AG09309 (cell line): ENCODE results near the gene HLF.

ENCODE experiments used
- DNase-seq: peaks from one replicate; pipeline ENCODE4 v3.0.0-alpha.2; 2010; ENCODE audit warnings: low read depth
- H3K4me3 ChIP-seq: 2 replicates; pipeline ENCODE4 v1.5.1; 2011; ENCODE audit warnings: mild to moderate bottlenecking, low read depth, low read length, moderate library complexity; ENCODE audit not compliant: control insufficient read depth
- TF ChIP-seq, protein P1 (sequence below): IDR thresholded peaks from 2 replicates; pipeline ENCODE4 v1.5.1; 2011; ENCODE audit warnings: mild to moderate bottlenecking, low read depth, low read length, inconsistent platforms; ENCODE audit not compliant: insufficient read depth, control insufficient read depth; ENCODE audit errors: missing control alignments

HLF gene

DNA sequence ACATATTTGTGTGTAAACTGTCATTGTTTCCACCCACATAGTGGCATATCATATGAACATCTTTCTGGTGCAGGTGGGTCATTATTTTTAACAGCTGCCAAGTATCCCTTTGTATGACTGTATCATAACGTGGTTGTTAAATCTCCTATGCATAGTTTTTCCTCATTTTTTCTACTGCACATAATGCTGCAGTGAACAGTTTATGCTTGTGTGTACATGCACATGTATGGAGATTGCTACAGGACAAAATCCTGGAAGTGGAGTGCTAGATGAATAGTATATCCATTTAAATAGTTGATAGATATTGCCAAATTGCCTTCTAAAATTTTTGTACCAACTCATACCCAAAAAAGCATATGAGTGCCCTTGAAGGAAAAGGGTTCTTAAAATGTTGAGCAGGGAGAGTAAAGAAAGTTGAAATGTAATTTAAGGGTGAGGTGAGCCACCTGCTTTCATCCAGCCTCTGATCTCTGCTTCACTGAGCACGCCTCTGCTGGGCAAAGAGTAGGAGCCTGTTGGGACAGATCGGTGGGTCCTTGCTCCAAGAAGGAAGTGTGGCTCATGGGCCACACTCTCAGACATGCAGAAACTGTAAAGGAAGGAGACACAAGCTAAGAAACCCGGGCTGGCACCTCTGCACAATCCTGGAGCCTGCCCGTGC is 55.3 kb downstream of the HLF start:
- no peak for DNase-seq
- H3K4me3 ChIP-seq = no peak overlapping the region
- TF ChIP-seq, protein P1, sequence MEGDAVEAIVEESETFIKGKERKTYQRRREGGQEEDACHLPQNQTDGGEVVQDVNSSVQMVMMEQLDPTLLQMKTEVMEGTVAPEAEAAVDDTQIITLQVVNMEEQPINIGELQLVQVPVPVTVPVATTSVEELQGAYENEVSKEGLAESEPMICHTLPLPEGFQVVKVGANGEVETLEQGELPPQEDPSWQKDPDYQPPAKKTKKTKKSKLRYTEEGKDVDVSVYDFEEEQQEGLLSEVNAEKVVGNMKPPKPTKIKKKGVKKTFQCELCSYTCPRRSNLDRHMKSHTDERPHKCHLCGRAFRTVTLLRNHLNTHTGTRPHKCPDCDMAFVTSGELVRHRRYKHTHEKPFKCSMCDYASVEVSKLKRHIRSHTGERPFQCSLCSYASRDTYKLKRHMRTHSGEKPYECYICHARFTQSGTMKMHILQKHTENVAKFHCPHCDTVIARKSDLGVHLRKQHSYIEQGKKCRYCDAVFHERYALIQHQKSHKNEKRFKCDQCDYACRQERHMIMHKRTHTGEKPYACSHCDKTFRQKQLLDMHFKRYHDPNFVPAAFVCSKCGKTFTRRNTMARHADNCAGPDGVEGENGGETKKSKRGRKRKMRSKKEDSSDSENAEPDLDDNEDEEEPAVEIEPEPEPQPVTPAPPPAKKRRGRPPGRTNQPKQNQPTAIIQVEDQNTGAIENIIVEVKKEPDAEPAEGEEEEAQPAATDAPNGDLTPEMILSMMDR = no peak

DNA sequence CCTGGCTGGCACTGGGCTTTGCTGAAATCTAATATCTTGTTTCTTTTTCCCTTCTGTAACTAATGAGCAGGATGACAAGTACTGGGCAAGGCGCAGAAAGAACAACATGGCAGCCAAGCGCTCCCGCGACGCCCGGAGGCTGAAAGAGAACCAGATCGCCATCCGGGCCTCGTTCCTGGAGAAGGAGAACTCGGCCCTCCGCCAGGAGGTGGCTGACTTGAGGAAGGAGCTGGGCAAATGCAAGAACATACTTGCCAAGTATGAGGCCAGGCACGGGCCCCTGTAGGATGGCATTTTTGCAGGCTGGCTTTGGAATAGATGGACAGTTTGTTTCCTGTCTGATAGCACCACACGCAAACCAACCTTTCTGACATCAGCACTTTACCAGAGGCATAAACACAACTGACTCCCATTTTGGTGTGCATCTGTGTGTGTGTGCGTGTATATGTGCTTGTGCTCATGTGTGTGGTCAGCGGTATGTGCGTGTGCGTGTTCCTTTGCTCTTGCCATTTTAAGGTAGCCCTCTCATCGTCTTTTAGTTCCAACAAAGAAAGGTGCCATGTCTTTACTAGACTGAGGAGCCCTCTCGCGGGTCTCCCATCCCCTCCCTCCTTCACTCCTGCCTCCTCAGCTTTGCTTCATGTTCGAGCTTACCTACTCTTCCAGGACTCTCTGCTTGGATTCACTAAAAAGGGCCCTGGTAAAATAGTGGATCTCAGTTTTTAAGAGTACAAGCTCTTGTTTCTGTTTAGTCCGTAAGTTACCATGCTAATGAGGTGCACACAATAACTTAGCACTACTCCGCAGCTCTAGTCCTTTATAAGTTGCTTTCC is 56.0 kb downstream of the HLF start:
- H3K4me3 ChIP-seq = no peak overlapping the region
- TF ChIP-seq, protein P1 = no peak
- no peak for DNase-seq

DNA sequence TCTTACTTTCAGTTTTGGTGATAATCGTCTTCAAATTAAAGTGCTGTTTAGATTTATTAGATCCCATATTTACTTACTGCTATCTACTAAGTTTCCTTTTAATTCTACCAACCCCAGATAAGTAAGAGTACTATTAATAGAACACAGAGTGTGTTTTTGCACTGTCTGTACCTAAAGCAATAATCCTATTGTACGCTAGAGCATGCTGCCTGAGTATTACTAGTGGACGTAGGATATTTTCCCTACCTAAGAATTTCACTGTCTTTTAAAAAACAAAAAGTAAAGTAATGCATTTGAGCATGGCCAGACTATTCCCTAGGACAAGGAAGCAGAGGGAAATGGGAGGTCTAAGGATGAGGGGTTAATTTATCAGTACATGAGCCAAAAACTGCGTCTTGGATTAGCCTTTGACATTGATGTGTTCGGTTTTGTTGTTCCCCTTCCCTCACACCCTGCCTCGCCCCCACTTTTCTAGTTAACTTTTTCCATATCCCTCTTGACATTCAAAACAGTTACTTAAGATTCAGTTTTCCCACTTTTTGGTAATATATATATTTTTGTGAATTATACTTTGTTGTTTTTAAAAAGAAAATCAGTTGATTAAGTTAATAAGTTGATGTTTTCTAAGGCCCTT is 56.8 kb downstream of the HLF start:
- TF ChIP-seq, protein P1 = no peak
- no peak for DNase-seq
- no peak overlapping the region for H3K4me3 ChIP-seq

DNA sequence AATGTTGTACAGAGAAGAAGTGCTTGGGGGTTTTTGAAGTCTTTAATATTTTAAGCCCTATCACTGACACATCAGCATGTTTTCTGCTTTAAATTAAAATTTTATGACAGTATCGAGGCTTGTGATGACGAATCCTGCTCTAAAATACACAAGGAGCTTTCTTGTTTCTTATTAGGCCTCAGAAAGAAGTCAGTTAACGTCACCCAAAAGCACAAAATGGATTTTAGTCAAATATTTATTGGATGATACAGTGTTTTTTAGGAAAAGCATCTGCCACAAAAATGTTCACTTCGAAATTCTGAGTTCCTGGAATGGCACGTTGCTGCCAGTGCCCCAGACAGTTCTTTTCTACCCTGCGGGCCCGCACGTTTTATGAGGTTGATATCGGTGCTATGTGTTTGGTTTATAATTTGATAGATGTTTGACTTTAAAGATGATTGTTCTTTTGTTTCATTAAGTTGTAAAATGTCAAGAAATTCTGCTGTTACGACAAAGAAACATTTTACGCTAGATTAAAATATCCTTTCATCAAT is 57.8 kb downstream of the HLF start:
- DNase-seq = no peak
- TF ChIP-seq, protein P1 = no peak
- no peak overlapping the region for H3K4me3 ChIP-seq

DNA sequence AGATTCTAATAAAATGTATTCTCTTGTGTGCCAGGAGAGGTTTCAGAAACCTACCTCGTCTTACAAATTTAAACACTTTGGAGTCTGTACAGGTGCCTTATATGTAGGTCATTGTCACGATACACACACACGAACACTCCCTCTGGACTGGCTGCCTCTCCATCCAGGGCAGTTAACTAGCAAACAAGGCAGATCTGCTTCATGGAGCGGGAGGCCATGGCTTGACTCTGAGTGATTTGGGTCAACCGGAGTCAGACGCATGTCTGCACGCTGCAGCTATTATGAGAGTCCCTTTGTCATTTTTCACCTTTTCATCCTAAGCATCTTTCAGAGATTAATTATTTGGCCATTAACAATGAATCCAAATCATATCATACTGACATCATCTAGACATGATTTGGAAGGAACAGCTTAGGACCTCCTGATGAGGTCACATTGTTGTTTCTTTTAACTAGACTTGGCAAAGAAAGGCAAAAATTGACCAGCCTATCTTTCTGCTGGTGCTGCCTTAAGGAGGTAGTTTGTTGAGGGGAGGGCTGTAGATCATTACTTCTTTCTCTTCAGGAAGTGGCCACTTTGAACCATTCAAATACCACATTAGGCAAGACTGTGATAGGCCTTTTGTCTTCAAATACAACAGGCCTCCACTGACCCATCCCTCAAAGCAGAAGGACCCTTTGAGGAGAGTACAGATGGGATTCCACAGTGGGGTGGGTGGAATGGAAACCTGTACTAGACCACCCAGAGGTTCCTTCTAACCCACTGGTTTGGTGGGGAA is 58.9 kb downstream of the HLF start:
- DNase-seq = no peak
- TF ChIP-seq, protein P1 = no peak
- H3K4me3 ChIP-seq = no peak overlapping the region
